Right ventricle myocardium inferior (tissue), 1 donor: ENCODE measurements around the gene LRRFIP1. TPM values are rescaled to one million over a fixed set of nuclear protein-coding genes. Genes with fewer than 3 reads are reported as not detected.

Source experiments
- ATAC-seq: fragments of 200-7000 bp; cut with Tn5 transposase; one replicate; pipeline ENCODE4 v1.9.1; 2020; ENCODE audit warnings: mild to moderate bottlenecking, moderate library complexity
- DNase-seq: peaks from one replicate; pipeline ENCODE4 v3.0.0; 2021; ENCODE audit errors: missing footprints
- intact Hi-C: fragments of 100-400 bp; cut with DNase I; formaldehyde crosslinking; loops from one replicate; pipeline ENCODE4 v1.11.0; 2022
- long read RNA-seq: library from polyadenylated mRNA; unstranded; transcript quantifications from one replicate; pipeline ENCODE4 v2.0.0, GENCODE V29; 2021
- total RNA-seq: library from RNA; stranded (reverse); fragmentation: NEBNext Ultra II Directional; extraction: Animal tissue kit (Norgen Biotek cat#: 25700); gene quantifications from one replicate; pipeline ENCODE4 v1.2.1, GENCODE V29; 2021
- donor health status: DM: no; HTN: yes; CAD: no; lungs with severe emphysema.

LRRFIP1 gene
- 104 TPM for total RNA-seq
- long read RNA-seq, full-length matches to known transcripts = 31 of 59 reads
- long read RNA-seq, partial matches to known transcripts = 2 of 59 reads
- long read RNA-seq, other reads (novel, unspliced or antisense) = 26 of 59 reads

GRCh38 chr2:237627441-237628246 is at the start of gene LRRFIP1:
Gene LRRFIP1, plus strand, starts transcription at chr2:237627587. Its CDS starts 58 bp downstream, at chr2:237627645.
- intact Hi-C loops = loop anchor here (2.0 to 10.0 kb wide), 3 partner anchors 23 to 117 kb away; no protein-coding TSS in a partner anchor
- ATAC-seq (peak; percentile 72), DNase-seq (no peak)

GRCh38 chr2:237577956-237578870 is 49.2 kb upstream of the LRRFIP1 start:
- no peak for DNase-seq
- no peak for ATAC-seq
- intact Hi-C loops = loop anchor here (10.0 kb wide), 1 partner anchor 483 kb away; no protein-coding TSS in a partner anchor

- intact Hi-C loops = loop anchor here (1.0 to 5.0 kb wide), 3 partner anchors 91 to 681 kb away; no protein-coding TSS in a partner anchor
- ATAC-seq (no peak), DNase-seq (no peak)
Measured at GRCh38 chr2:237581326-237581725, 46.1 kb upstream of the LRRFIP1 start.

- peak; percentile 85 for DNase-seq
- peak; percentile 95 for ATAC-seq
- intact Hi-C loops = loop anchor here (1.0 to 5.0 kb wide), 3 partner anchors 90 to 680 kb away; no protein-coding TSS in a partner anchor
Measured at GRCh38 chr2:237581751-237582746, 45.3 kb upstream of the LRRFIP1 start.

- no peak for DNase-seq
- no peak for ATAC-seq
- intact Hi-C loops = loop anchor here (5.0 kb wide), 2 partner anchors 89 to 679 kb away; no protein-coding TSS in a partner anchor
Measured at GRCh38 chr2:237583385-237584295, 43.7 kb upstream of the LRRFIP1 start.

GRCh38 chr2:237585590-237586221 is 41.7 kb upstream of the LRRFIP1 start:
- intact Hi-C loops = no loop called here
- DNase-seq (no peak), ATAC-seq (no peak)

- intact Hi-C loops = no loop called here
- DNase-seq = no peak
- no peak for ATAC-seq
Measured at GRCh38 chr2:237588044-237588696, 39.2 kb upstream of the LRRFIP1 start.

- ATAC-seq (no peak), DNase-seq (no peak)
- intact Hi-C loops = no loop called here
Measured at GRCh38 chr2:237590272-237591140, 36.9 kb upstream of the LRRFIP1 start, which contains the start of gene RAB17. Gene RAB17, minus strand, starts transcription at chr2:237590734. Its CDS starts 4,580 bp downstream, at chr2:237586154.

- intact Hi-C loops = no loop called here
- DNase-seq = no peak
- no peak for ATAC-seq
Measured at GRCh38 chr2:237591141-237591881, 36.1 kb upstream of the LRRFIP1 start.

- intact Hi-C loops = no loop called here
- ATAC-seq (no peak), DNase-seq (no peak)
Measured at GRCh38 chr2:237592425-237592980, 34.9 kb upstream of the LRRFIP1 start.

- DNase-seq = no peak
- intact Hi-C loops = no loop called here
Measured at GRCh38 chr2:237593036-237593435, 34.4 kb upstream of the LRRFIP1 start.

GRCh38 chr2:237593596-237594320 is 33.6 kb upstream of the LRRFIP1 start:
- DNase-seq (no peak), ATAC-seq (no peak)
- intact Hi-C loops = no loop called here

More at GRCh38 chr2:237593036-237593435, 34.4 kb upstream of the LRRFIP1 start:
- no peak for ATAC-seq

GRCh38 chr2:237594514-237594871 is 32.9 kb upstream of the LRRFIP1 start:
- intact Hi-C loops = no loop called here
- DNase-seq (no peak), ATAC-seq (no peak)
